Brain microvascular endothelial cell (primary cell): ENCODE measurements around the gene ITGB3.
A peak's percentile ranks its signal among the peaks of the same experiment; 100 is the strongest.

Experiments
- DNase-seq: peaks from one replicate; pipeline ENCODE4 v3.0.0-alpha.2; 2020
- H3K27ac ChIP-seq: fragments of 250-450 bp; sonication (Bioruptor Pico); 2 replicates; pipeline ENCODE4 v1.5.1; 2020; ENCODE audit warnings: mild to moderate bottlenecking, moderate library complexity
- H3K27me3 ChIP-seq: fragments of 250-450 bp; sonication (Bioruptor Pico); replicated peaks from 2 replicates; pipeline ENCODE4 v1.5.1; 2020; ENCODE audit warnings: mild to moderate bottlenecking
- H3K36me3 ChIP-seq: fragments of 250-450 bp; sonication (Bioruptor Pico); replicated peaks from 2 replicates; pipeline ENCODE4 v1.5.1; 2020; ENCODE audit warnings: mild to moderate bottlenecking
- H3K4me3 ChIP-seq: 2 replicates; pipeline ENCODE4 v1.5.1; 2011; ENCODE audit warnings: low read depth, mild to moderate bottlenecking, control low read depth, low read length, moderate library complexity
- CTCF ChIP-seq: IDR thresholded peaks from 2 replicates; pipeline ENCODE4 v1.5.1; 2011; ENCODE audit warnings: low read depth, mild to moderate bottlenecking, moderate library complexity, low read length, control low read depth, inconsistent platforms; ENCODE audit errors: missing control alignments
- in situ Hi-C: cut with HindIII; loops from 2 replicates; pipeline ENCODE4 v1.10.0; 2017; ENCODE audit warnings: low sequenced_read_pairs, low pct_ligation_motif_present

ITGB3 gene

GRCh38 chr17:47225436-47225858 lies 28.2 kb upstream of the ITGB3 start:
- H3K27ac ChIP-seq = peak overlapping the region; percentile 89
- no peak overlapping the region for H3K4me3 ChIP-seq
- H3K36me3 ChIP-seq = no peaks in the 10 kb centered on the region
- peak; percentile 91 for DNase-seq
- no peak for TF ChIP-seq CTCF
- in situ Hi-C loops = no loop called here
- H3K27me3 ChIP-seq = no peaks in the 10 kb centered on the region

- Histone ChIP-seq H3K36me3 (no peaks in the 10 kb centered on the region), H3K4me3 (no peak overlapping the region), H3K27ac (peak overlapping the region; percentile 89), H3K27me3 (no peaks in the 10 kb centered on the region)
- in situ Hi-C loops = no loop called here
- no peak for DNase-seq
- no peak for TF ChIP-seq CTCF
Observed at GRCh38 chr17:47225911-47226688, 27.5 kb upstream of the ITGB3 start.

- H3K4me3 ChIP-seq = no peak overlapping the region
- DNase-seq = no peak
- no peaks in the 10 kb centered on the region for H3K36me3 ChIP-seq
- no peak overlapping the region for H3K27ac ChIP-seq
- H3K27me3 ChIP-seq = no peaks in the 10 kb centered on the region
- in situ Hi-C loops = no loop called here
- TF ChIP-seq CTCF = no peak
Observed at GRCh38 chr17:47227862-47228261, 25.8 kb upstream of the ITGB3 start.

DNA sequence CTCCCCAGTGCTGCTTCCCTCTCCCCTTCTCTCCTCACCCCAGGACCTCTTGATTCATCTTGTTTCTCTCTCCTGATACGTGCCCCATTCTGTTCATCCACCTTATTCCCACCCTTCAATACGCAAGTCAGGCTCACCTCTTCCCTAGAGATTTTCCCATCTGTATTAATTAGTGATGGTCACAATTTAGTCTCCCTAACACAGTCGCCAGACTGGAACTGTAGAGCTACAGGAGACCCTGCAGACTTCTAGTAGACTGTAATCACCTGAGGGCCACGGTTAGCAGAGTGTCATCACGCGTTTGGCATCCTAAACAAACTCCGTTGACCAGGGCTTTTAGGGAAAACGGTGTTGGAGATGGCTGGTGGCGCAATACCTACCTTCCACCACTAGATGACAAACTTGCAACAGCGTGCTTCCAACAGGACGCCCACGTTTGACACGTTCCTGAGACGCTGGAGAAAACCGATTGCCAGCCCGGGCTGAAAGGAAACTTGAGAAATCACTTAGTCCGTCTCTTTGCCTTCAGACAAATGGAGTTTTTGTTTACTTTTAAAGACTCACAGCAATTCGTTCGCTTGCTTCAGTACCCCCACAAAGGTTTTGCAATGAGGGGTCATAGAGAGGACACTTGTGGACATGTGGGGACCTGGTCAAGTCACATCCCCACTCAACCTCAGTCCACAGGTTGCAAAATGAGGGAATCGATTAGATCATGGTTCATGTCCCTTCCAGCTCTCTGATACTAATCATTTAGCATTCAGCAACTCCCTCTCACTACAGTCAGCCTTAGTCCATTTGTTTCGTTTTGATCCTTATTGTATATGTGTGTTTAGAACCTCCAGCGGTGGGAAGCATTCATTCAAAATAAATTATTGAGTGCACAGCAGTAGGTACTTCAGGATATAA lies 23.8 kb upstream of the ITGB3 start:
- in situ Hi-C loops = no loop called here
- peak overlapping the region; percentile 24 for H3K4me3 ChIP-seq
- TF ChIP-seq CTCF = peak; percentile 100

DNA sequence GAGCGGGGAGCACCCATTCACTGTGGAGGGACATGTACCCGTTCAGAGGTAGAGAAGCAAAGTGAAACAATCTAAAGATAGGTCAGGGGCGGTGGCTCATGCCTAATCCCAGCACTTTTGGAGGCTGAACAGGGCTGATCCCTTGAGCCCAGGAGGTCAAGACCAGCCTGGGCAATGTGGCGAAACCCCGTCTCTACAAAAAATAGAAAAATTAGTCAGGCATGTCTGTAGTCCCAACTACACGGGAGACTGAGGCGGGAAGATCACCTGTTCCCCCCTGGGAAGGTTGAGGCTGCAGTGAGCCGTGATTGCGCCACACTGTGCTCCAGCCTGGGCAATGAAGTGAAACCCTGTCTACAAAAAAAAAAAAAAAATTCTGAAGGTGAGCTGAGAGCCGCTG lies 22.8 kb upstream of the ITGB3 start:
- Histone ChIP-seq H3K27me3 (no peaks in the 10 kb centered on the region), H3K36me3 (no peaks in the 10 kb centered on the region), H3K4me3 (no peak overlapping the region), H3K27ac (peak overlapping the region; percentile 79)
- no peak for DNase-seq
- in situ Hi-C loops = no loop called here
- TF ChIP-seq CTCF = no peak

More for the DNA sequence above, 23.8 kb upstream of the ITGB3 start:
- Histone ChIP-seq H3K27ac (peak overlapping the region; percentile 79), H3K36me3 (no peaks in the 10 kb centered on the region), H3K27me3 (no peaks in the 10 kb centered on the region)
- DNase-seq = peak; percentile 94
